GM19240 (cell line): Measurements from ENCODE around the gene CD82.
"Not testable (repeated sequence)": the region's sequence is repeated elsewhere in the genome, so short reads cannot be mapped to it uniquely, and the experiment has no call there.

Source experiments
- DNase-seq: peaks from one replicate; pipeline ENCODE4 v3.0.0; 2011; ENCODE audit warnings: low spot score; ENCODE audit not compliant: insufficient read length

Gene CD82

DNA sequence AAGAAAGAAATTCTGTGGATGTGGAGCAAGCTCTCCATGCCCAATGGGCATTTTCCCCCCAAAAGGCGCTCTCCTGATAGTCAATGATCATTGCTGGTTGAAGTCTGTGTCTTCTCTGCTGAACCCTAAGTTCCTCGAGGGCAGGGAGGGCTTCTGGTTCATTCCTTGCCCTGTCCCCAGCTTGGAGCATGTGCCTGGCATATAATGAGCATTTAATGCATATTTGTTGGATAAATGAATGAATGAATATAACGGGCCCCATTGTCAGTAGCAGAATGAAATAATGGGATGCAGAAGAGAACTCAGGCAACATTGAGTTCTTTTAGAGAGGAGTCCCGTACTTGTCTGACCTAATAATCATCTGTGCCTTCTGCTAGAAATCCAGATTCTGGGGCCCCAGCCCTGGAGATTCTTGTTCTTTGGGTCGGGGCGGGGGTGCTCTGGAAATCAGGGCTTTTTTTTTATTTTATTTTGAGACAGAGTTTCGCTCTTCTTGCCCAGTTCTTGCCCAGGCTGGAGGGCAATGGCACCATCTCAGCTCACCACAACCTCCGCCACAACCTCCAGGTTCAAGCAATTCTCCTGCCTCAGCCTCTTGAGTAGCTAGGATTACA lies 64.4 kb downstream of the CD82 start:
- no peak for DNase-seq

DNA sequence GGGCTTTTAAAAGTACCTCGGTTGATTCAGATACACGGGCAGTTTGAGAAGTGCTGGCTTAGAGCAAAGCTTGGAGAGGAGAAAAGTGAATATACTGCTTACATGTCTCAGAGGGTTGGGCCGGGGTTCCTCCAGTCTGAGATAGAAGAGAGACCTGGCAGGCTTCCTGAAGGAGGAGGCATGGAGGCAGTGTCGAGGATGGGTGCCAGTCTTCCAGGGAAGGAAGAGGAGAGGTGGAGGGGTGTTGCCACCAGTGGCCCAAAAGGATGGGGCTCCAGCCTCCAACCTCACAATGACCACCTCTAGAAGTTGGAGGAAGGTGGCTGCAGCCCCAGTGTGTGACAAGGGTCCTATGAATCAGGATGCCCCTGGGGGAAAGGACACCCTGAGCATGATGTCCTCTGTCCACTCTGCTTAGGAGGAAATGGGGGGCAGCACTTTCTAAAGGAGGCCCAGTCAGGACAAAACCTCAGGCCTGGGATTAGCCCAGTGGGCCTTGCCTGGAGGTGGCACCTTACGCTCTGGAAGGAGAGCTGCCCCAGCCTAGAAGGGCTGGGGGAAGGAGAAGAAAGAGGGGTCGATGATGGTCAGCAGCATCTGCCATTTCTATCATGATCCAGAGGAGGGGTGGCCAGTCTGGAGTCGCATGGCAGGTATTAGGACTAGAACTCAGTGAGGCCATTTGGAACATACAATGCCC lies 65.2 kb downstream of the CD82 start:
- DNase-seq: no peak

DNA sequence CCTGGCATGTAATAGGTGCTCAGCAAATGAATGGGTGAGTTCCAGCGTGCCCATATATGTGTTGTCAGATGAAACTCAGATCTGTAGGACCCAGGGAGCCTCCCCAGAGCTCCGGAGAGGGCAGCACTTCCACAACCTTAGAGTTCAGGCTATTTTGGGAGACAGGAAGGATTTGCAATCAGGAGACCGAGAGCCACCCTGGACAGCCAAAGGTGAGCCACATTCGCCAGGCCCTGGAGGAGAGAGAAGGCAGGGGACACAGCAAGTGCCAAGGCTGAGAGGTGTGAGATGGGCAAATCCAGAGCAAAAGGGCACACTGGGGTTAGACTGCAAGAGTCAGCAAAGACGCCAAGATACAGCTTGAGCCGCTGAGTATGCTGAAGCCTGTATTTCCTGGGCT lies 66.4 kb downstream of the CD82 start:
- no peak for DNase-seq

DNA sequence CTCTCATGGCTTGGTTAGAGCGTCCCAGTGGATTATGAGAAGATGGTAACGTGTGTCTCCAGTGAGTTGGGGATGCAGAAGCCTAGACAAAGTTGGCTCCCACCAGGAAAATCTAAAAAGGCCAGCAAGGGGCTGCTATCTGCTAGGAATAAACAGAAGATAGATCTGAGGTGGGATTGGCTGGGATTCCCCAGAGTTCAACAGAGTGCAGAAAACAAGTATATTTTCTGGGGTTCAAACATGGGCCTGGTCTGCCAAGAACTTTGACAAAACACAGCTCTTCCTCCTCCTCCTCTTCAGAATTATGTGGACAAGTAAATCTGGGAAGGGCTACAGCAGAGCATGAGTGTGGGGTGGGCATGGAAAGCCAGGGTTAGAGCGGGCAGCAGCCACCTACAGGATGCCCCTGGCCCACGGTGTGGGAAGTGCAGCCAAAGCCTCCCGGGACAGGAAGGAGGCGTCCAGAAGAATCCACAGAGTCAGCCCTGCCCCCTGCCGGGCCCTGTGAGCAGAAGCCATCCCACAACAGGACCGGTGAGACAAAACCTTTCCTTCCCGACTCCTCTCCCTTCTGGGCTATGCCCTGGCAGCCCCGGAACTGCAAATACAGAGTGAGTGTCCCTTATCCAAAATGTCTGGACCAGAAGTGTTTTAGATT lies 67.1 kb downstream of the CD82 start:
- no peak for DNase-seq

DNA sequence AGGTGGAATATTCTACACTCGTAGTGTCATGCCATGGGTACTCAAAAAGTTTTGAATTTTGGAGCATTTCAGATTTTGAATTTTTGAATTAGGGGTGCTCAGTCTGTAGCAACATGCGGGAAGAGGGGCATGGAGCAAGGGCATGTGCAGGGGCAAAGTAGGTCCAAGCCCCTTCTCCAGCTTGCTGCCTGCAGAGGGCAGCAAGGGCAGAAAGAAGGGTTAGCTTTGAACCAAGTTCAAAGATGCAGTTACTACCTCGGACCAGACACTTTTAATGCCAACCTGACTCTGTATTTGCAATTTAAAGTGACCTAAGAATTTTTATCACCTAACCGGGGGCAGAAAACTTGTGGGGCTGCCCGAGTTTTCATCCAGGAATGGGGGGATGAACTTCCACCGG lies 68.2 kb downstream of the CD82 start:
- no peak for DNase-seq

DNA sequence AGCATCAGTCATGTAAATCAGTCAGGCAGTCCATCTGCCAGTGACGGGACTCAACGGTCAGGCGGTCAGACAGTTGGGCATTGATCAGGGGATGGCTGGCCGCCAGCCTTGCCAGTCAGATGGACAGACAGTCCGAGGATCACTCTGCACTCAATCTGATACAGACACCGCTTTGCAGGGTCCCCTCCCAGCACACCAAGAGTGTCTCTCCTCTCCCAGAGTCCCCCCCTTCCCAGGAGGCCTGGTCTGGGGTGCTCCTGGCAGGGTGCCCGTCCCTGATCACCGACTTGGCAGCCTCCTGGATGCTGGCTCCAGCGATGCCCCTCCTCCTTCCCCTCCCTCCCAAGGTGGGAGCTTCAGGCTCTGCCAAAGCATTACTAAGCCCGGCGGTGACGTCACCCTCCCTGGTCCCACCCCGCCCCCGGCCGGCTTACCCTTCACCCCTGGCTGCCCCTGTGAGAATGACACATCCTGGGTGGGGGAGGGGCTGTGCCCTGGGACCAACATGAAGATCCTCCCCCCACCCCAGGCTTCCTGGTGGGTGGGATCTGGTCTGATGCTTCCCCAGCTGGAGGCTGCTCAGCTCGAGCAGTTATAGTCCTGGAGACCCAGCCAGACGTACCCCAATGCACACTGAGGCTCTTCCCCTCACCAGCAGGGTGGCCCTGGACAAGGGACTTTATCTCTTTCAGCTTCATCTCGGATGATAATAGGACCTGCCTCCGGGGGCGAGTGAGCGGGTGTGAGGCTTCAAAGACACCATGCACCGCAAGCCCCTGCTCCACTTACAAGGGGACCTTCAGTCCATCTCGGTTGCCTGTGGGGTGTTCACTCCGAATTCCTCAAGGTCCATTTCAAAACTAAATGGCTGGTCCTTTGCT lies 69.2 kb downstream of the CD82 start:
- no peak for DNase-seq

DNA sequence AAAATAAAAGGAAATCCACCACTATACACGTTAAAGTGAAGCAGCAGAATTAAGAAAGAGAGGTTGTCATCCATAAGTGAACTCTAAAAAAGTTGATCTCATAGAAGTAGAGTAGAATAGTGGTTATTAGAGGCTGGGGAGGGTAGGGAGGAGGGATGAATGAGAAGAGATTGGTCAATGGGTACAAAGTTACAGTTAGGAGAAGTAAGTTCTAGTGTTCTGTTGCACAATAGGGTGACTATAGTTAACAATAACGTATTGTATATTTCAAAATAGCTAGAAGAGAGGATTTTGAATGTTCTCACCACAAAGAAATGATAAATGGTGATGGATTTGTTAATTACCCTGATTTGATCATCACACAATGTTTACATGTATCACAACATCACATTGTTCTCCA lies 72.0 kb downstream of the CD82 start:
- no peak for DNase-seq

DNA sequence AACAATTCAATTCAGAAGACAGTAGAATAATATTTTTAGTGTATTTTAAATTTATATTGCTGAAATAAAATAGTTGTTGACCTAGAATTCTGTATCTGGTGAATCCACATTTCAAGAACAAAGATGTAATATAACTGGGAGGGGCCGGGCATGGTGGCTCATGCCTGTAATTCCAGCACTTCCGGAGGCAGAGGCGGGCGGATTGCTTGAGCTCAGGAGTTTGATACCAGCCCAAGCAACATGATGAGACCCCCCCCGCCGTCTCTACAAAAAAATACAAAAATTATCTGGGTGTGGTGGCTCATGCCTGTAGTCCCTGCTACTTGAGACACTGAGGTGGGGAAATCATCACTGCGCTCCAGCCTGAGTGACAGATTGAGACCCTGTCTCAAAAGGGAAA lies 72.6 kb downstream of the CD82 start:
- DNase-seq: no peak

DNA sequence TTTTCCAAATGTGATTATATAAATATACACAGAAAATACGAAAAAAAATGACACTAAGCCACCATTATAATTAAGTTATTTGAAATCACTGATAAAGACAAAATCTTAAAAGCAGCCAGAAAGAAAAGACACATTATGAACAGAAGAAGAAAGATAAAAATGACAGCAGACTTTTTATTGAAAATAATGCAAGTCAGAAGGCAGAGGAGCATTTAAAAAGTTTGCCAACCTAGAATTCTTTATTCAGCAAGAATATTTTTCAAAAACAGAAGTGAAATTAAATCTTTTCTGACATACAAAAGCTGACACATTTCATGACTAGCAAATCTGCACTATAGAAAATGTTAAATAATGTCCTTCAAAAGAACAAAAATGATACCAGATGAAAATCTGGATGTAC lies 77.8 kb downstream of the CD82 start:
- DNase-seq: no peak

DNA sequence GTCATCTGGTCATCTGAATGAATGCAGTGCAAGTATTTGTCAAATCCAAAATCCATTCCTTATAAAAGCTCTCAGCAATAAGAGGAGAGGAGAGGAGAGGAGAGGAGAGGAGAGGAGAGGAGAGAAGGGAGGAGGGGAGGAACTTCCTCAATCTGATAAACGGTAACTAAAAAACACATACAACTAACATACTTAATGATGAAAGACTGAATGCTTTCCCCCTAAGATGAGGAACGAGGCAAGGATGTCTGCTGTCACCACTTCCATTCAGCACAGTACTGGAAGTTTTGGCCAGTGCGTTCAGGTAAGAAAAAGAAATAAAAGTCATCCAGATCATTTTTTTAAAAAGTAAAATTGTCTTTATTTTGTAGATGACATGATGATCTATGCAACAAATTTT lies 80.4 kb downstream of the CD82 start:
- no peak for DNase-seq

DNA sequence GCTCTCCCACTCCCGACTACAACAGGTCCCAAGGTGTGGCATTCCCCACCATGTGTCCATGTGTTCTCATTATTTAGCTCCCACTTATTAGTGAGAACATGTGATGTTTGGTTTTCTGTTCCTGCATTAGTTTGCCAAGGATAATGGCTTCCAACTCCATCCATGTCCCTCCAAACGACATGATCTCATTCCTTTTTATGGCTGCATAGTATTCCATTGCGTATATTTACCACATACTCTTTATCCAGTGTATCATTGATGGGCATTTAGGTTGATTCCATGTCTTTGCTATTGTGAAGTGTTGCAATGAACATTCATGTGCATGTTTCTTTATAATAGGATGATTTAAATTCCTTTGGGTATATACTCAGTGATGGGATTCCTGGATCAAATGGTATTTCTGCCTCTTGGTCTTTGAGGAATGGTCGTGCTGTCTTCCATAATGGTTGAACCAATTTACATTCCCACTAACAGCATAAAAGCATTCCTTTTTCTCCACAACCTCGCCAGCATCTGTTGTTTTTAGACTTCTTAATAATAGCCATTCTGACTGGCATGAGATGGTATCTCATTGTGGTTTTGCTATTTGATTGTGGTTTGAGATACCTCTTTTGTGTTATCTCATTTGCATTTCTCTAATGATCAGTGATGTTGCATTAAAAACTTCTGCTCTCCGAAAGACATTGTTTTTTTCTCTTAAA lies 81.9 kb downstream of the CD82 start:
- not testable (repeated sequence) for DNase-seq

DNA sequence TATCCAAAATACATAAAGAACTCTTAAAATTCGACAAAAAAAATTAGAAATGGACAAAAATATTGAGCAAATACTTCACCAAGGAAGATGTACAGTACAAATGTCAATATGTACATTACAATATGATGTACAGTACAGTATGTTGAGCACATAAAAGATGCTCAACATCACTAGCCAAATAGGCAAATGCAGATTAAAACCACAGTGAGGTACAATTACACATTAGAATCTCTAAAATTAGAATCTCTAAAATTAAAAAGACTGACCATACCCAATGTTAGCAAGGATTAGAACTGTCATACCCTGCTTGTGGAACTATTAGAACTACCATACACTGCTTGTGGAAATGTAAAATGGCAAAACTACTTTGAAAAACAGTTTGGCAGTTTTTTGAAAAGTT lies 82.6 kb downstream of the CD82 start:
- no peak for DNase-seq

DNA sequence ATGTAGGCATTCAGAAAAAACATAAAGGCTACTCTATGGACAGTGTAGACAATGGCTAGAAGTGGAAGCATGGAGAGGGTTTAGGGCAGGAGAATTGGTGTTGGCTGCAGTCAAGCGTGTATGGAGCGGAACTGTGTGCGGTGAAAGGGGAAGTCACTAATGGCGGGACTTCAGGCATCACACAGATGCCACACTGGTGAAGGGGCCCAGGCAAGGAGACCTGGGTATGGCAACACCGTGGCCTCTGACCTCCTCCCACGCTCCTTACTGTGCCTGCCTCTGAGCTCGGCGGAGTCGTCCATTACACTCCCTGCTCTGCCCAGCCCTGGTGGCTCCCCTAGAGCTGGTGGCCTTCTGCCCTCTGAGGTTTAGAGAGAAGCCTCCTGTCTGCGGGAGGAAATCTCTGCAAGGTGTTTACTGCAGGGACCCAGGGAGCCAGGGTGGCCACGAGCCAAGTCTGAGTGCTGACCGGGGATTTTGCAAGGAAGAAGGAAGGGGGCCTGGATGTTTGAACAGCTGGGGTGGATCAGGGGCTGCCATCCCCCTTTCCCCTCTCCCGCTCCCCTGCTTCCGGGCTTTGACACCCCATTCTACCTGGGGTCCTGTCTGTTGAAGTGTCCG lies 86.2 kb downstream of the CD82 start:
- DNase-seq: no peak

DNA sequence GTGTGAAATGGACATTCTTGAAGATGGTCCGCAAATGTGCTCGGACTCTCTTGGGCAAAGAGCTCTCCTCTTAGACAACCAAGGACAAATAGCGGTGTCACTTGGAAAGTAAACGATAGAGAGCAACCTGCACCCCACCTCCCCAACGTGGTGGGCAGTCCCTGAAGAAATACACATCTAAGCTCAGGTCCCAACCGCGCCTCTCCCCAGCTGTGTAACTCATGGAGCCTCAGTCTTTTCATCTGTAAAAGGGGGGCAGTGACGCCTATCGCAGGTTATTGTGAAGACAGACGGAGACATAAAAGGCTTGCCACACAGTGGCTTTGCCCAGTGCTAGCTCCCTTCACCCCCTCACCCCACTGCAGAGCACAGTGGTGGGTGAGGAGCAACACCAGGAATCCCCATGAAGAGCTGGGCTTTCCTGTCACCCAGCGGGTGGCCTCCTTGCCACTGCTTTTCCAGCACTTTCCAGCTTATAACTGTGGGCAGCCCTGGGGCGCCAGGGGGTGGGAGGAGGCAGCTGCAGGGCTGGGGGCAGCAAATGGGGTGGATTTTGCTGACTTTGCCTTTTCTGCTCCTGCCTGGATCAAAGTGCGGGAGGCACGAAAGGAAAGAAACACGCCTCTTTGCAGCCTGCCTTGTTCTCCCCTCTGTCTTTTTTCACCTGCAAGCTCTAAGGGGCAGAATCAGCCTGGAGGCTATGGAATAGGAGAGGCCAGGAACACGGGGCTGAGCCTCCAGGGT lies 87.6 kb downstream of the CD82 start:
- DNase-seq: no peak

DNA sequence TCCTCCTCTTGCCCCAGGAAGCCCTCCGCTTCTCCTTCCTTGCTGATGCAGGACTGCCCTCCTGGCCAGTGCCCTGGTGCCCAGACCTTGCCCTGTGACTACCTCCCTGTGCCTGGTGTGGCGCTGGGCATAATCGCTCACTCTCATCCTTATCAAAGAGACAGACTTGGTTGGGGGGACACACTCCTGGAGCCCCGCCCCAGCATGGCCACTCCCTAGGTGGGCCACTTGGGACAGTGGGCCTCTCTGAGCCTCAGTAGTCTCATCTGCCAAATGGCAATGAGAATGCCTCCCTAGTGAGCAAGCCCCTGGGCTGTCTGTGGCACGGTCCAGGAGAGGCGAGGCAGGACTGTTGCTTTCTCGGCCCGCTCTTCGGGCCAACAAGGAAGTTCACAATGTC lies 88.6 kb downstream of the CD82 start:
- DNase-seq: no peak

DNA sequence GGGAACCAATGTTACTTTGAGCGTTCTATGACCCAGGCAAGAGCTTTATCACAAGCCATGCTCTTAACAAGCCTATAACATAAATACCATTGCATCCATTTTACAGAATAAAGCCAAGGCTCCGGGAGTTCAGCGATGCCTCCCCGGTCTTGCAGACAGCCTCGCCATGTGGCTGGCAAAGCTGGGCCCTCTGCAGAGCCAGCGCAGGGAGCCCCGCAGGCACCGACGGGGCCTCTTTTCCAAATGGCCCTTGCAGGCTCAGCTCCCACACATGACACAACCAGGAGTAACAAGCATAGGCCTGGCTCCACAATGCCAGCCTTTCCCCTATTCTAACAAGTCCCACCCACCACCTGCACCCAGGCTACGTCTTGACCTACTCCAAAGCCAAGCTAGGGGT lies 89.1 kb downstream of the CD82 start:
- DNase-seq: no peak

DNA sequence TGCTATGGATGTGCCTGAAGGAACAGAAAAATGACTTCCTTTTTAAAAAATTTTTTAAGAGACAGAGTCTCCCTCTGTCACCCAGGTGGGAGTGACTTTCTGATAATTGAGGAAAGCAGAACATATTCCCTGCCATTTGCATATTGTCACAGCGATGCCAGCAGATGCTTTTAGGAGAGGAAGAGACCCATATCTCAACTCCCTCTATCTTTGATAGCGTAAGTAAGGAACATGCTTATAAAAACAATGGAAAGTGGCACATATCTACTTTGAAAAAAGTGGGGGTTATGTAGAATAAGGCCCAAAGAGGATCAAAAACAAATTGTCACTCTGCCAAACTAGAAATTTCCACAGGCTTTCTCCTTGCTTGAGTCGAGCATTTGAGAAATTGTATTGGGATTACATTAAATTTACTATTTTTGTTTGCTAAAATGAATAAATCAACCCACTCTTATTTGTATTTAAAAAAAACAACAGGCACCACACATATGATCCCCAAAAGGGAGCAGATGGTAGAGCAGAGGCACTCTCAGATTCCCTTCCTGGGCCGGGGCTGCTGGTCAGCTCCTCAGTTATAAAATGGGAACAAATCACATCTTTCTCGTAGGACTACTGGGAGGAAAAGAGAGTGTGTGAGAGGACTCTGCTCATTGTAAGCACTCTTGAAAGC lies 92.5 kb downstream of the CD82 start:
- no peak for DNase-seq

DNA sequence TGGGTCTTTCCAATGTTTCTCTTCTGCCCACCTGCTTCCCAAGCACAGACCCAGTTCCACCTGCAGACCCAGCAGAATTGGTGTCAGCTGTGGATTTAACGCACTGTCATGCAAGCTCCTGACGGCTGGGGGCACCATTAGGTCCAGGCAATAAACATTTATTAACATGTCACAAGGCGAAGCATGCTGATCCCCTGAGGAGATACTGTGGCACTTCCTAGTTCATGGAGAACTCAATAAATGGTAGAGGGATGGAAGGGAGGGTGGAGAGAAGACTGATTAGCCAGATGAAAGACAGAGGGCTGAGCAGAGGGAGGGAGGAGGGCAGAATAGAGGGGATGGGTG lies 93.0 kb downstream of the CD82 start:
- no peak for DNase-seq

DNA sequence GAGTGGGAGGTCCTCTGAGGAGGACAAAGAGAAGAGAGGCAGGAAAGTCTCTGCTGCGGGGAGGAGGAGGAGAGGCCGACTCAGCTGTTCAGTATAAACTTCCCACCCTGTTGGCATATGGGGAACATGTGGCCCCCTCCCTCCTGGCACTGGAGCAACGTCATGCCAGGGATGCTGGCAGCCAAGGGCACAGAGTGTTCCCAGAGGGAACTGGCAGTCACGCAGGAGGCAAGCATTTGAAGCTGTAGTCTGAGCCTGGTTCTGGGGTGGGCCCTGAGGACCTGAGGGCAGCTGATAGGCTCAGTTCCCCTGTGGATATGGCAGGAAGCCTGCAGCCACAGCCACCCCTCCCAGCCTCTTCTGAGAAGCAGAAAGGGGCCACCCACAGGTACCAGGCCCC lies 94.2 kb downstream of the CD82 start:
- no peak for DNase-seq

DNA sequence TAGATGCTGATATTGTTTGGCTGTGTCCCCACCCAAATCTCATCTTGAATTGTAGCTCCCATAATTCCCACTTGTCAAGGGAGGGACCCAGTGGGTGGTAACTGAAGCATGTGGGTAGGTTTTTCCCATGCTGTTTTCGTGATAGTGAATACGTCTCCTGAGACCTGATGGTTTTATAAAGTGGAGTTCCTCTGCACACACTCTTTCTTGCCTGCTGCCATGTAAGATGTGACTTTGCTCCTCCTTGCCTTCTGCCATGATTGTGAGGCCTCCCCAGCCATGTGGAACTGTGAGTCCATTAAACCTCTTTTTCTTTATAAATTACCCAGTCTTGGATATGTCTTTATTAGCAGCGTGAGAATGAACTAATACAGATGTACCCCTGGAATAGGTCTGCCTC lies 95.1 kb downstream of the CD82 start:
- not testable (repeated sequence) for DNase-seq
